Amniotic epithelial cell (primary cell): ENCODE measurements around the gene BTRC.
"Not testable (repeated sequence)": the region's sequence is repeated elsewhere in the genome, so short reads cannot be mapped to it uniquely, and the experiment has no call there.

ENCODE experiments used
- DNase-seq: peaks from one replicate; pipeline ENCODE4 v3.0.0-alpha.2; 2010; ENCODE audit warnings: low read depth

Gene BTRC

GRCh38 chr10:101346177-101346576, 7.8 kb upstream of the BTRC start:
- no peak for DNase-seq

- no peak for DNase-seq
Observed at GRCh38 chr10:101351017-101351416, 2.9 kb upstream of the BTRC start.

GRCh38 chr10:101351477-101351876, 2.5 kb upstream of the BTRC start:
- no peak for DNase-seq

GRCh38 chr10:101352857-101353256, 1.1 kb upstream of the BTRC start:
- DNase-seq = not testable (repeated sequence)

- peak; percentile 56 for DNase-seq
Observed at GRCh38 chr10:101354328-101355071, 535 bp downstream of the BTRC start.

- DNase-seq = peak; percentile 46
Observed at GRCh38 chr10:101355072-101355706, 1.2 kb downstream of the BTRC start.

- no peak for DNase-seq
Observed at GRCh38 chr10:101356132-101356531, 2.2 kb downstream of the BTRC start.

- no peak for DNase-seq
Observed at GRCh38 chr10:101357958-101358357, 4.0 kb downstream of the BTRC start.

GRCh38 chr10:101358706-101359300, 4.8 kb downstream of the BTRC start:
- DNase-seq = peak; percentile 69

GRCh38 chr10:101360090-101360489, 6.1 kb downstream of the BTRC start:
- not testable (repeated sequence) for DNase-seq

GRCh38 chr10:101360841-101361240, 6.9 kb downstream of the BTRC start:
- not testable (repeated sequence) for DNase-seq

GRCh38 chr10:101363850-101364400, 10.0 kb downstream of the BTRC start:
- no peak for DNase-seq

- DNase-seq = no peak
Observed at GRCh38 chr10:101364721-101365120, 10.8 kb downstream of the BTRC start.

GRCh38 chr10:101367569-101368453, 13.8 kb downstream of the BTRC start:
- DNase-seq = peak; percentile 92

- DNase-seq = no peak
Observed at GRCh38 chr10:101373063-101373462, 19.1 kb downstream of the BTRC start.

GRCh38 chr10:101373993-101374392, 20.0 kb downstream of the BTRC start:
- not testable (repeated sequence) for DNase-seq

GRCh38 chr10:101375076-101375475, 21.1 kb downstream of the BTRC start:
- DNase-seq = no peak

GRCh38 chr10:101379663-101380352, 25.8 kb downstream of the BTRC start:
- no peak for DNase-seq

- peak; percentile 62 for DNase-seq
Observed at GRCh38 chr10:101380353-101381017, 26.5 kb downstream of the BTRC start.

GRCh38 chr10:101385866-101386658, 32.1 kb downstream of the BTRC start:
- peak; percentile 90 for DNase-seq
